Astrocyte (in vitro differentiated cells and primary cell): ENCODE measurements around the gene RAB11FIP3.

Experiments used
- CTCF ChIP-seq: IDR thresholded peaks from 2 replicates; pipeline ENCODE4 v1.5.1; 2011; ENCODE audit warnings: low read depth, mild to moderate bottlenecking, inconsistent platforms, low read length, moderate library complexity; ENCODE audit not compliant: insufficient read depth
- EZH2 ChIP-seq: IDR thresholded peaks from 2 replicates; pipeline ENCODE4 v1.6.1; 2012; ENCODE audit warnings: mild to moderate bottlenecking, low read length, inconsistent platforms; ENCODE audit not compliant: insufficient read depth

GRCh38 chr16:380762-381011 lies 44.8 kb upstream of the RAB11FIP3 start:
- TF ChIP-seq EZH2, result no peak
- no peak for TF ChIP-seq CTCF
